Right cardiac atrium (tissue), 5 donors: ENCODE measurements around the gene CDC42EP5. TPM values are rescaled to one million over a fixed set of nuclear protein-coding genes. Genes with fewer than 3 reads are reported as not detected.
"Not testable (repeated sequence)": the region's sequence is repeated elsewhere in the genome, so short reads cannot be mapped to it uniquely, and the experiment has no call there.

Source experiments
- ATAC-seq, 2 donors: fragments of 200-7000 bp; cut with Tn5 transposase; one replicate each; pipeline versions ENCODE4 v1.8.0 to v1.9.1; 2020; ENCODE audit warnings: moderate library complexity in 2 of 2, mild to moderate bottlenecking in 1 of 2
- DNase-seq, 3 donors: peaks; one replicate each; pipeline ENCODE4 v3.0.0-alpha.2; 2020
- H3K27ac ChIP-seq: one replicate; pipeline ENCODE4 v1.5.1; 2013; ENCODE audit warnings: mild to moderate bottlenecking, low read length, control low read depth, moderate library complexity
- H3K27me3 ChIP-seq: one replicate; pipeline ENCODE4 v1.6.1; 2013; ENCODE audit not compliant: control insufficient read depth, insufficient read depth
- H3K4me1 ChIP-seq: one replicate; pipeline ENCODE4 v1.6.1; 2013; ENCODE audit warnings: low read length; ENCODE audit not compliant: control insufficient read depth, insufficient read depth
- H3K4me3 ChIP-seq: one replicate; pipeline ENCODE4 v1.5.1; 2013; ENCODE audit warnings: low read length, control low read depth
- H3K9me3 ChIP-seq: one replicate; pipeline ENCODE4 v1.6.1; 2013; ENCODE audit warnings: low read length; ENCODE audit not compliant: control insufficient read depth
- WGBS: extraction: QIAGEN DNeasy Blood & Tissue Kit; methylation state at CpG from one replicate; pipeline ENCODE4 v1.1.7; 2013; 5-methylcytosine and 5-hydroxymethylcytosine counted together
- intact Hi-C, 4 donors: fragments of 100-400 bp; cut with DNase I; formaldehyde crosslinking; loops; one replicate each; pipeline versions ENCODE4 v1.11.0 to v1.14.0; 2022 to 2023
- long read RNA-seq, 4 donors: library from polyadenylated mRNA; unstranded; transcript quantifications; one replicate each; pipeline ENCODE4 v2.0.0, GENCODE V29; 2020 to 2021
- polyA plus RNA-seq: library from polyadenylated mRNA; stranded (reverse); fragments of 200-250 nt; gene quantifications from one replicate; pipeline ENCODE4 v1.2.3, GENCODE V29; 2013
- total RNA-seq, 4 donors: library from RNA; stranded (reverse); fragmentation: NEBNext Ultra II Directional; extraction: Animal tissue kit (Norgen Biotek cat#: 25700); gene quantifications; one replicate each; pipeline ENCODE4 v1.2.1, GENCODE V29; 2021
- donor health status: healthy with polysubstance abuse.
- donor health status: DM: no; HTN: yes; CAD: no.
- donor health status: DM: no; HTN: no; CAD: no.
- donor health status: DM: no; HTN: yes; CAD: no; lungs with severe emphysema.
- donor health status: DM: yes; HTN: yes; CAD: no.

Gene CDC42EP5, protein sequence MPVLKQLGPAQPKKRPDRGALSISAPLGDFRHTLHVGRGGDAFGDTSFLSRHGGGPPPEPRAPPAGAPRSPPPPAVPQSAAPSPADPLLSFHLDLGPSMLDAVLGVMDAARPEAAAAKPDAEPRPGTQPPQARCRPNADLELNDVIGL
- total RNA-seq (10 to 100 TPM; 10.4 to 22.5 (median 12.8) TPM), polyA plus RNA-seq (10.8 TPM)
- long read RNA-seq, donor 1, partial matches to known transcripts = 0 of 4 reads
- long read RNA-seq, donor 1, other reads (novel, unspliced or antisense) = 0 of 4 reads
- long read RNA-seq, donor 2, partial matches to known transcripts = 2 of 6 reads
- long read RNA-seq, donor 2, other reads (novel, unspliced or antisense) = 1 of 6 reads
- long read RNA-seq, donor 3, partial matches to known transcripts = 0 of 1 reads
- long read RNA-seq, donor 3, other reads (novel, unspliced or antisense) = 1 of 1 reads
- long read RNA-seq, donor 4, partial matches to known transcripts = 0 of 2 reads
- long read RNA-seq, donor 4, other reads (novel, unspliced or antisense) = 0 of 2 reads

DNA sequence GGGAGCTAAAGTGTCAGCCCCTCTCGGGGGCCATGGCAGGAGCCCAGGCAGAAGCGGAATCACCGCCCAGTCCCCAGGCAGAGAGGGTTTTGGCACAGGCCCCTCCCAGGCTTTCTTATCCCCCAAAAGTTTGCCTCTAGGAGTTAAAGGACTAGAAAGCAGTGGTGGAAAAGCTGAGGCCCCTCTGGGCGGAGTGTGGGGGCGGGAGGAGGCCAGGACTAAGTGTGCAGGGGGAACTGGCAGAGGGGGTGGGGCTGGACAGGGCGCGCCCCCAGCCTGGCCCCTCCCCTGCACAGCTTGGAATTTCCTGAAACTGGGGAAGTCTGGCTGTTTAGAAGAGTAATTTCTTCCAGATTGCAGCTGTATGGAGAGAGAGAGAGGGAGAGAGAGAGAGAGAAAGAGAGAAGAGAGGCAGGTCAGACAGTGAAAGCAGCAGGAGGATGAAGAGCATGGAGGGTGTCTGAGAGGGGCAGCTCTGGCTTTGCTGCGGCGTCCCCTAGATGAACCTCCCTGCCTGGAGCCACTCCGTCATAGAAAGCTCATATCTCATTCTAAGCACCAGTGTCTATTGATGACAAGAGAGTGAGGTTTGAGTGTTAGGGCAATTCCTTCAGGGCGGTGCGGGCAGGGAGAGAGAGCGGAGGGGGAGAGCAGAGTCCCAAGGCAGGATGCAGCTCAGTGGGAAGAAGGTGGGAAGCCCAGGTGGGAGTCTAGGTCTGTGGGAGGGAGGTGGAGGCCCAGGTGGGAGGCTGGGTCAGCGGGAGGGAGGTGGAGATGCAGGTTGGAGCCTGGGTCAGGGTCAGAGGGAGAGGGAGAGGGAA, at the start of gene CDC42EP5:
TSS of gene CDC42EP5 (minus strand) at position 226 of the 821 bp plus-strand sequence. CDS start 7,749 bp downstream, outside the sequence.
- peaks cover 5% of the 10 kb centered on the region for H3K4me1 ChIP-seq
- ATAC-seq (peak; percentile 93 to 95), DNase-seq (peak; percentile 86 to 94 (median 94))
- H3K9me3 ChIP-seq = no peaks in the 10 kb centered on the region
- no peaks in the 10 kb centered on the region for H3K27me3 ChIP-seq
- H3K4me3 ChIP-seq = peak within 1 kb of the TSS; percentile 63
- 5% methylated on average over 14 of the region's 14 CpGs for WGBS
- H3K27ac ChIP-seq = peak within 1 kb of the TSS; percentile 71
- intact Hi-C loops = loop anchor here in 1 of 4 donors (10.0 kb wide), 1 partner anchor 202 kb away; no protein-coding TSS in a partner anchor

DNA sequence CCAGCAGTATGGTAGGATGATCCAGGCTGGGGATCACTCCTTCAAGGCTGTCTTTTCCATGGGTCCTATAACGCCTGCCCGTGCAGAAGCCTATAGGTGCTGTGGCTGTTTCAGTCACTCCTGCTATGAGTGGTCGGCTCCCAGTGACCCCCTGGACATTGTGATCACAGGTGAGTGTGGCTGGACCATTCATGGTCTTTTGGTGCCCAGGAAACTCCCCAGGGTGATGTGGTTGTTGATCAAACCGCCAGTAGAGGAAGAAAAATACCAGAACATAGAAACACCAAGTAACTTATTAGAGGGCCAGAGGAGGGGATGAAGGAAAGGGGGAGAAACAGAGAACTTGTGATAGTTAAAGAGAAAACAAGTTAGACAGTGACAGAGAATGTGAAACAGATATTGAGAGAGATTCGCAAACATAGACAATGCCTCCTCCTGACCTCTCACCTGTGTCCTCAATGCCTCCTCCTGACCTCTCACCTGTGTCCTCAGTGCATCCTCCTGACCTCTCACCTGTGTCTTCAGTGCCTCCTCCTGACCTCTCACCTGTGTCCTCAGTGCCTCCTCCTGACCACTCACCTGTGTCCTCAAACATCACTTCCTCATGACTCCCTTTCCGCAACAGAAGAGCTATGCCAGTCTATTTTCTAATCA, 48.9 kb upstream of the CDC42EP5 start:
- no peak for DNase-seq
- Histone ChIP-seq H3K9me3 (no peaks in the 10 kb centered on the region), H3K4me1 (no peaks in the 10 kb centered on the region), H3K27me3 (no peaks in the 10 kb centered on the region), H3K27ac (no peak overlapping the region), H3K4me3 (no peak overlapping the region)
- intact Hi-C loops = no loop called here
- WGBS = 80% methylated on average over 6 of the region's 6 CpGs
- ATAC-seq = no peak

DNA sequence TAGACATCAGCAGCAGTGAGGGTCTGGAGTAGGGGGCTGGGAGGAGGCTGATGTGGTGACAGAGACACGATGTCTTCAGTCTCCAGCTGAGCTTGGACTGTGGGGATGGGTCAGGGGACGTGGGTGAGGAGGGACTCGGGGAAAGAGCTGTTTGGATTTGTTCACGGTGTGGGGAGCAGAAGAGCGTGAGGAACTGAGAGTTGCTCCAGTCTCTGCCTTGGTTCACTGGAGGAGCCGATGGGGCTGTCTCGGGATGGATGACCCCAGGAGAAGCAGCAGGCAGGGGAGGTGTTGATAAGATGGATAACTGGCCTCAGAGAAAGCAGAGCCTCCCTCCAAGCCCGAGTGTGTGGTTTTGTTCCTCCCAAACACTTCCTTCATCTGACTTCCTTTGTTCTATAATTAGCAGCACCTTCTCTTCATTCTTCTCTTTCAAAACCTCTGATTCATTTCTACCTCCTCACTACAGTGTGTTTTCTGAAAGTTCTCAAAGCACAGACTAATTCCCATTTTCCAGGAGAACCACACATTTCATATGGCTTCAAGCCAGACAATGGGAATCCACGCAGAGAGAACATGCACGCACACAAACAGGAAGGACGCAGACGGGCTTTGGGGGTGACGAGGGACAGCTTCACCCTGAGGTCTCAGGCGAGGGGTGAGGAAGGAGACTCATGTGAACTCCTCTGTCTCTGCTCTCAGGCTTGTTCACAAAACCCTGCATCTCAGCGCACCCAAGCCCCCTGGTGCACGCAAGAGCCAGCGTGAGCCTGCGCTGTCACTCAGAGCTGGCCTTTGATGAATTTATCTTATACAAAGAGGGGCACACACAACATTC, 48.1 kb upstream of the CDC42EP5 start:
- no peak overlapping the region for H3K4me3 ChIP-seq
- no peak for DNase-seq
- intact Hi-C loops = no loop called here
- H3K27me3 ChIP-seq = no peaks in the 10 kb centered on the region
- no peaks in the 10 kb centered on the region for H3K4me1 ChIP-seq
- ATAC-seq = no peak
- 43% methylated on average over 18 of the region's 18 CpGs for WGBS
- no peaks in the 10 kb centered on the region for H3K9me3 ChIP-seq
- no peak overlapping the region for H3K27ac ChIP-seq

DNA sequence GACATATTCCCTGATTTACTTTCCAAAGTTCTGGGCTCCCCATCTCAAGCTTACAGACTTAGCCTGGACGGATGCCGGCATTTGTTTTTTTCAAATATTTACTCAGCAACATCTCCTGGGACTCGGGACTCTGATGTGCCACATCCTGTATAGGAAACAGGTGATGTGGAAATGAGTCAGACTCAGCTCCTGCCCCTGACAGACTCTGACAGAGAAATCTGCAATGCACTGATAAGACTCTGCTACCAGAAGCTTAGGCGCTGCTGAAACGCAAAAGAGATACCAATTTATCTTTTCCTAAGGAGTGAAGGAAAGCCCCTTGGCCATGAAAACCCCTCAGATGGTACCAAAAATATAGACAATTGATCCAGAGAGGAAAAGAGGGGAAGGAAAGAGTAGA, 45.7 kb upstream of the CDC42EP5 start:
- 43% methylated on average over 5 of the region's 5 CpGs for WGBS
- Histone ChIP-seq H3K27me3 (no peaks in the 10 kb centered on the region), H3K4me1 (no peaks in the 10 kb centered on the region), H3K4me3 (no peak overlapping the region), H3K27ac (no peak overlapping the region), H3K9me3 (no peaks in the 10 kb centered on the region)
- ATAC-seq (no peak), DNase-seq (no peak)
- intact Hi-C loops = no loop called here

DNA sequence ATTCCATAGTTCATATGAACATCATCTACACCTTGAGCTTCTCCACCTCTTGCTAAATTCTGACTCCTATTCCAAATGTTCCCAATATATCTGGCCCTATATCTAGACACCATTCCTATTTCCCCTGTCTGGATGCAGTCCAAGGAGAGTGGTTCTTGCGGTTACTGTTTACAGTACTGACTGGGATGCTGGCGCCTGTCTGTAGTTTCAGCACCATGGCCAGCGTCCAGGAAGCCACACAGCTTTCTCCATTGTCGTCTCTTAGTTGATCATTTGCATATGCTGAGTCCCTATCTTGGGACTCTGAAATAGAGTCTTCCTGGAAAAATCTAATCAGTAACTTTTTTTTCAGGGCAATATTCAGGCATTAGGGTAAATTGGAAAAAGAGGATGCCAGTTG, 44.4 kb upstream of the CDC42EP5 start:
- Histone ChIP-seq H3K4me3 (no peak overlapping the region), H3K27ac (no peak overlapping the region), H3K4me1 (no peaks in the 10 kb centered on the region), H3K27me3 (no peaks in the 10 kb centered on the region), H3K9me3 (no peaks in the 10 kb centered on the region)
- ATAC-seq (no peak), DNase-seq (peak; percentile 37 to 77 (median 70))
- intact Hi-C loops = no loop called here
- under 1% methylated on average over 4 of the region's 4 CpGs for WGBS

DNA sequence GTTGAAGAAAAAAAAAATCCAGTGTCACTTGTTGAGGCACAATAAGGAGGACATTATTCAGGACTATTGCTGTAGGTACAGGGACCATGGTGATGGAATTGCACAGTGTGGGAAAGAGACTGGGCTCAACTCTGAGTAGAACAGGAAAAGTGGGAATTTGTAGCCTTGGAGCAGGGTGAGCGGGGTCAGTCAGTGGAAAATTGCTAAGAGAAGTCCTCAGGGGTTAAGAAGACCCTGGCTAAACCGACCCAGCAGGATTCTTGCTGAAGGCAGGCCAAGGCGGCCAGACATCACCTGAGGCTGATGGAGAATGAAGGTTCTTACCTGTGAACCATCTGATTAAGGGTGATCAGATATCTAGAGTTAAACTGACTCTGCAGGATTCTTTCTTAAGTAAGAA, 42.1 kb upstream of the CDC42EP5 start:
- Histone ChIP-seq H3K4me1 (no peaks in the 10 kb centered on the region), H3K4me3 (no peak overlapping the region), H3K9me3 (no peaks in the 10 kb centered on the region), H3K27ac (no peak overlapping the region), H3K27me3 (no peaks in the 10 kb centered on the region)
- DNase-seq (no peak), ATAC-seq (no peak)
- intact Hi-C loops = no loop called here
- 51% methylated on average over 3 of the region's 3 CpGs for WGBS

DNA sequence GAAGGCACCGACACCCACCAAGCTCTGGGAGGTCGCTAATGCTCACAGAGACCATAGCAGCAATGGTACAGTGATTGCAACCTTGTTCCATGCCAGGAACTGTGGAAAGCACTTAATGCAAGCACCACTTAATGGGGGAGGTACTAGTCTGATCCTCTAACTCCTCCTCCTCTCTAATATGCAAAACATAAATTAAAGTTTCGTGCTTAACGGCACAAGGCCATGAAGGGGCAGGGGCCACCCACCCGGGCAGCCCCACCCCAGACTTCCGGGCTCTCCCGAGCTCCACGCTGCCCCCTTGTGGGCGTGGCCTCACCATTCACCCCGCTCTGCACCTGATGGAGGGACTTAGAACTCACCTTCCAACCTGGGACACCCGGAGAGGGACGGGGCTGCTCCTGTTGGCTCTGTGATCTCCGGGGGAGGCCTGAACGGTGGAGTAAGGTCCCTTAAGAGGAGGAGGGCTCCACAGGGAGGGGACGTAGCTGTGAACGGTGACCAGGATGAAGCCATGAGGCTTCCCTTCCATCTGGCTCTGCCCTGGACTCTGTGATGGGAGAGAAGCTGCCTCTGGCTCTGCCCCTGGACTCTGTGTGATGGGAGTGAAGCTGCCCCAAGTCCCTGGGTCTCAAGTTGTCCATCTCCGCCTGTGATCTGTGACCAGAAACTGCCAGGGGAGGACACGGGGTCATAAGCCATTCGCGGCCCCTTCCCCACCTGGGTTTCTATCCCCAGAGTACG, 36.3 kb upstream of the CDC42EP5 start:
- H3K4me1 ChIP-seq, H3K4me3 ChIP-seq, intact Hi-C loops, DNase-seq, H3K27me3 ChIP-seq, H3K27ac ChIP-seq, H3K9me3 ChIP-seq: not testable (repeated sequence)
- WGBS = 59% methylated on average over 9 of the region's 21 CpGs
- ATAC-seq = peak in 1 of 2 donors; percentile 17

DNA sequence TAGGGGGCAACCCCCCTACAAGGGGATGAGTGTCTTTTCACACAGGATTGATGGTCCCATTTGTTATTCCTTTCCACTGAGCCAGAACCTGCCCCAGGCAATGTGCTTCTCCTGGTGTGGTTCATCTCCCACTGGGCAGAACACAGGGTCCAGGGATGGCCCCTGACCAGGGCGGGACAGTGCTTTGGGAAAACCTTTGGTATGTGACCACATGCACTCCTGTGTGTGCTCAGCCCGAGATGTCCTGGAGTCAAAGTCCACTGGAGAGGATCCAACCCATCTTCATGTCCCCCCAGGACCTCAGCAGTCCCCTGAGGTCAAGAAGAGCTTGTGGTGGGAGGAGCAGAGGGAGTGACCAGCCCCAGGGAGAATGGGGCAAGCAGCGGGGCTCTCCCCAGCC, 35.4 kb upstream of the CDC42EP5 start:
- H3K9me3 ChIP-seq, H3K4me3 ChIP-seq, H3K4me1 ChIP-seq, DNase-seq, H3K27ac ChIP-seq, intact Hi-C loops, H3K27me3 ChIP-seq: not testable (repeated sequence)
- 79% methylated on average over 2 of the region's 3 CpGs for WGBS
- peak in 1 of 2 donors; percentile 45 for ATAC-seq

DNA sequence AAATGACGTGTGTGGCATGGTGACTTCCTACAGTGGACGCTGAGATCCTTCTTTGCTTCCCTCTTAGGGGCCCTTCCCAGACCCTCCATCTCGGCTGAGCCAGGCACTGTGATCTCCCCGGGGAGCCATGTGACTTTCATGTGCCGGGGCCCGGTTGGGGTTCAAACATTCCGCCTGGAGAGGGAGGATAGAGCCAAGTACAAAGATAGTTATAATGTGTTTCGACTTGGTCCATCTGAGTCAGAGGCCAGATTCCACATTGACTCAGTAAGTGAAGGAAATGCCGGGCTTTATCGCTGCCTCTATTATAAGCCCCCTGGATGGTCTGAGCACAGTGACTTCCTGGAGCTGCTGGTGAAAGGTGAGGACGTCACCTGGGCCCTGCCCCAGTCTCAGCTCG, 34.7 kb upstream of the CDC42EP5 start:
- ATAC-seq (no peak), DNase-seq (no peak)
- no peak overlapping the region for H3K27ac ChIP-seq
- H3K9me3 ChIP-seq = no peaks in the 10 kb centered on the region
- H3K27me3 ChIP-seq = no peaks in the 10 kb centered on the region
- intact Hi-C loops = no loop called here
- H3K4me3 ChIP-seq = no peak overlapping the region
- 56% methylated on average over 12 of the region's 12 CpGs for WGBS
- no peaks in the 10 kb centered on the region for H3K4me1 ChIP-seq
